ENCODE data around the gene MRPL11. TPM values are rescaled to one million over a fixed set of nuclear protein-coding genes. Genes with fewer than 3 reads are reported as not detected.
"Not testable (repeated sequence)": the region's sequence is repeated elsewhere in the genome, so short reads cannot be mapped to it uniquely, and the experiment has no call there.

Gene MRPL11
- total RNA-seq, 1 donor from 2014 or later, result 73.0 TPM

- no peak for DNase-seq (ENCODE audit: low spot score)
- Mint-ChIP-seq H3K4me1 (ENCODE audit: unreplicated experiment) (no peaks in the 10 kb centered on the region), H3K27ac (ENCODE audit: unreplicated experiment) (no peak overlapping the region), H3K36me3 (ENCODE audit: low read depth, unreplicated experiment) (peaks cover 4% of the 10 kb centered on the region), H3K9me3 (ENCODE audit: unreplicated experiment) (peaks cover 6% of the 10 kb centered on the region), H3K27me3 (ENCODE audit: unreplicated experiment) (peaks cover 13% of the 10 kb centered on the region), H3K4me3 (ENCODE audit: unreplicated experiment) (no peak overlapping the region)
- TF ChIP-seq CTCF (IDR thresholded peaks at IDR 0.05; ENCODE audit: unreplicated experiment), result no peak
These were observed 5.0 kb upstream of the MRPL11 start for GRCh38 chr11:66443602-66444001.

- H3K27ac Mint-ChIP-seq (ENCODE audit: unreplicated experiment); H3K36me3 Mint-ChIP-seq (ENCODE audit: low read depth, unreplicated experiment): not testable (repeated sequence)
These were observed 2.3 kb upstream of the MRPL11 start for GRCh38 chr11:66440940-66441282.

GRCh38 chr11:66440101-66440939 is 1.7 kb upstream of the MRPL11 start:
- Mint-ChIP-seq H3K27me3 (ENCODE audit: unreplicated experiment) (peaks cover 12% of the 10 kb centered on the region), H3K4me3 (ENCODE audit: unreplicated experiment) (peak overlapping the region; percentile 62)
- H3K4me1 Mint-ChIP-seq (ENCODE audit: unreplicated experiment); H3K9me3 Mint-ChIP-seq (ENCODE audit: unreplicated experiment); DNase-seq (ENCODE audit: low spot score); H3K36me3 Mint-ChIP-seq (ENCODE audit: low read depth, unreplicated experiment); H3K27ac Mint-ChIP-seq (ENCODE audit: unreplicated experiment): not testable (repeated sequence)

More at GRCh38 chr11:66440940-66441282, 2.3 kb upstream of the MRPL11 start:
- not testable (repeated sequence) for H3K4me3 Mint-ChIP-seq (ENCODE audit: unreplicated experiment); DNase-seq (ENCODE audit: low spot score); H3K9me3 Mint-ChIP-seq (ENCODE audit: unreplicated experiment); H3K4me1 Mint-ChIP-seq (ENCODE audit: unreplicated experiment)
- peaks cover 12% of the 10 kb centered on the region for H3K27me3 Mint-ChIP-seq (ENCODE audit: unreplicated experiment)

- Mint-ChIP-seq H3K27me3 (ENCODE audit: unreplicated experiment) (peaks cover 9% of the 10 kb centered on the region), H3K4me3 (ENCODE audit: unreplicated experiment) (peak overlapping the region; percentile 94), H3K36me3 (ENCODE audit: low read depth, unreplicated experiment) (peaks cover 11% of the 10 kb centered on the region), H3K27ac (ENCODE audit: unreplicated experiment) (peak overlapping the region; percentile 80), H3K9me3 (ENCODE audit: unreplicated experiment) (no peaks in the 10 kb centered on the region), H3K4me1 (ENCODE audit: unreplicated experiment) (peaks cover 9% of the 10 kb centered on the region)
- TF ChIP-seq CTCF (IDR thresholded peaks at IDR 0.05; ENCODE audit: unreplicated experiment), result no peak
- DNase-seq (ENCODE audit: low spot score), result no peak
These were observed 607 bp downstream of the MRPL11 start for GRCh38 chr11:66437979-66438503.

- H3K4me1 Mint-ChIP-seq (ENCODE audit: unreplicated experiment), result peaks cover 5% of the 10 kb centered on the region
- DNase-seq (ENCODE audit: low spot score), result no peak
- no peaks in the 10 kb centered on the region for H3K9me3 Mint-ChIP-seq (ENCODE audit: unreplicated experiment)
- H3K27ac Mint-ChIP-seq (ENCODE audit: unreplicated experiment), result no peak overlapping the region
- H3K4me3 Mint-ChIP-seq (ENCODE audit: unreplicated experiment), result no peak overlapping the region
- peaks cover 17% of the 10 kb centered on the region for H3K36me3 Mint-ChIP-seq (ENCODE audit: low read depth, unreplicated experiment)
- peaks cover 5% of the 10 kb centered on the region for H3K27me3 Mint-ChIP-seq (ENCODE audit: unreplicated experiment)
- no peak for TF ChIP-seq CTCF (IDR thresholded peaks at IDR 0.05; ENCODE audit: unreplicated experiment)
These were observed 6.1 kb downstream of the MRPL11 start for GRCh38 chr11:66432597-66432996.

- not testable (repeated sequence) for H3K27ac Mint-ChIP-seq (ENCODE audit: unreplicated experiment); H3K9me3 Mint-ChIP-seq (ENCODE audit: unreplicated experiment); DNase-seq (ENCODE audit: low spot score); H3K4me1 Mint-ChIP-seq (ENCODE audit: unreplicated experiment); H3K27me3 Mint-ChIP-seq (ENCODE audit: unreplicated experiment)
- Mint-ChIP-seq H3K4me3 (ENCODE audit: unreplicated experiment) (peak overlapping the region; percentile 0), H3K36me3 (ENCODE audit: low read depth, unreplicated experiment) (peaks cover 17% of the 10 kb centered on the region)
These were observed 6.7 kb downstream of the MRPL11 start for GRCh38 chr11:66431871-66432329.

GRCh38 chr11:66431287-66431686 is 7.4 kb downstream of the MRPL11 start:
- Mint-ChIP-seq H3K4me3 (ENCODE audit: unreplicated experiment) (peak overlapping the region; percentile 0), H3K36me3 (ENCODE audit: low read depth, unreplicated experiment) (peaks cover 16% of the 10 kb centered on the region)
- H3K4me1 Mint-ChIP-seq (ENCODE audit: unreplicated experiment); H3K27ac Mint-ChIP-seq (ENCODE audit: unreplicated experiment); H3K27me3 Mint-ChIP-seq (ENCODE audit: unreplicated experiment); H3K9me3 Mint-ChIP-seq (ENCODE audit: unreplicated experiment); DNase-seq (ENCODE audit: low spot score): not testable (repeated sequence)
